ENCODE measurements around the gene IGF1. TPM values are rescaled to one million over a fixed set of nuclear protein-coding genes. Genes with fewer than 3 reads are reported as not detected.

Gene IGF1
- total RNA-seq, 4 donors from 2014 or later, result 15.4 to 79.4 (median 45.3) TPM

GRCh38 chr12:102408487-102409297 lies 71.7 kb downstream of the IGF1 start:
- H3K4me1 ChIP-seq, result no peaks in the 10 kb centered on the region
- intact Hi-C loops (cut with DNase I), result no loop called here
- no peaks in the 10 kb centered on the region for H3K9me3 ChIP-seq
- H3K4me3 ChIP-seq, result no peak overlapping the region
- no peaks in the 10 kb centered on the region for H3K36me3 ChIP-seq
- 69% methylated on average over 4 of the region's 4 CpGs for WGBS
- H3K27ac ChIP-seq (replicated peaks in 1 of 4), result no peak overlapping the region
- H3K27me3 ChIP-seq, result no peaks in the 10 kb centered on the region
- no peak for TF ChIP-seq POLR2AphosphoS5 (IDR thresholded peaks at IDR 0.05)
- TF ChIP-seq, protein P1, sequence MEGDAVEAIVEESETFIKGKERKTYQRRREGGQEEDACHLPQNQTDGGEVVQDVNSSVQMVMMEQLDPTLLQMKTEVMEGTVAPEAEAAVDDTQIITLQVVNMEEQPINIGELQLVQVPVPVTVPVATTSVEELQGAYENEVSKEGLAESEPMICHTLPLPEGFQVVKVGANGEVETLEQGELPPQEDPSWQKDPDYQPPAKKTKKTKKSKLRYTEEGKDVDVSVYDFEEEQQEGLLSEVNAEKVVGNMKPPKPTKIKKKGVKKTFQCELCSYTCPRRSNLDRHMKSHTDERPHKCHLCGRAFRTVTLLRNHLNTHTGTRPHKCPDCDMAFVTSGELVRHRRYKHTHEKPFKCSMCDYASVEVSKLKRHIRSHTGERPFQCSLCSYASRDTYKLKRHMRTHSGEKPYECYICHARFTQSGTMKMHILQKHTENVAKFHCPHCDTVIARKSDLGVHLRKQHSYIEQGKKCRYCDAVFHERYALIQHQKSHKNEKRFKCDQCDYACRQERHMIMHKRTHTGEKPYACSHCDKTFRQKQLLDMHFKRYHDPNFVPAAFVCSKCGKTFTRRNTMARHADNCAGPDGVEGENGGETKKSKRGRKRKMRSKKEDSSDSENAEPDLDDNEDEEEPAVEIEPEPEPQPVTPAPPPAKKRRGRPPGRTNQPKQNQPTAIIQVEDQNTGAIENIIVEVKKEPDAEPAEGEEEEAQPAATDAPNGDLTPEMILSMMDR (IDR thresholded peaks at IDR 0.05), result no peak
- TF ChIP-seq POLR2A (IDR thresholded peaks at IDR 0.05; ENCODE audit: low read depth), result no peak
- no peak for TF ChIP-seq EP300 (IDR thresholded peaks at IDR 0.05)
- DNase-seq (ENCODE audit: extremely low spot score), result no peak

DNA sequence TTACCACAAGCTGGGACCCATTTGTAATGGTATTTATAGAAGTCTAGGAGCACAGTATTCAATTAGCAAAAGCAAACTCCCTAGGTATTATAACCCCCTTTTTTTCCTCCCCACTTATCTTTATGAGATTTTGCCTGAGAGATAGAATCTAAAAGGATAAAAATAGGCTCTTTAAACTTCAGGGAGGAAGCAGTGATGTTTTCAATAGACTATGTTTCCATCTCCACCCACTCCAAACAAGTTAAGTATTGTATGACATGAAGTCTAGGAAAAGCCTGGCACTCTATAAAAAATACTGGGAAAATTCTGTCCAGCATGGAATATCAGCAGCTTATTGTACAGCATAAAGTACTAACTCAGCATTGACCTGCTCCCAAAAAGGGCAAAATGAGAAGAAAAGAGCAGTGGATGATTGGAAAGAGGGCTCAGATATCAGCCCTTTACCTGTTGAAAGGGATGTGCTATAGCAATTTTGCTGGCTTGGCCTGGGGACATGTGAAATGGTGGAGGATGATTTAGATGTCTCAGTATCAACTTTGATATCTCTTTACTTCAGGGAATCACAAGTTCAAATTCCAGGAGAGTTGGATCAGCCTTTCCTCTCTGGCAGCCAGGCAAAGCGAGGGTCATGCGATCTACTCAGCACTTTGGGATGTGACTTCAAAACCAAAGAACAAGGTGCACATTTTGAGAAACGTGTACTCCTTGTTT lies 72.4 kb downstream of the IGF1 start:
- Histone ChIP-seq H3K27me3 (no peaks in the 10 kb centered on the region), H3K4me1 (no peaks in the 10 kb centered on the region), H3K9me3 (no peaks in the 10 kb centered on the region), H3K4me3 (no peak overlapping the region), H3K36me3 (no peaks in the 10 kb centered on the region), H3K27ac (replicated peaks in 1 of 4) (no peak overlapping the region)
- intact Hi-C loops (cut with DNase I), result no loop called here
- TF ChIP-seq, protein P1 (IDR thresholded peaks at IDR 0.05), result no peak
- TF ChIP-seq EP300 (IDR thresholded peaks at IDR 0.05), result no peak
- TF ChIP-seq POLR2A (IDR thresholded peaks at IDR 0.05; ENCODE audit: low read depth), result no peak
- no peak for TF ChIP-seq POLR2AphosphoS5 (IDR thresholded peaks at IDR 0.05)
- WGBS, result 85% methylated on average over 3 of the region's 3 CpGs
- DNase-seq (ENCODE audit: extremely low spot score), result no peak

DNA sequence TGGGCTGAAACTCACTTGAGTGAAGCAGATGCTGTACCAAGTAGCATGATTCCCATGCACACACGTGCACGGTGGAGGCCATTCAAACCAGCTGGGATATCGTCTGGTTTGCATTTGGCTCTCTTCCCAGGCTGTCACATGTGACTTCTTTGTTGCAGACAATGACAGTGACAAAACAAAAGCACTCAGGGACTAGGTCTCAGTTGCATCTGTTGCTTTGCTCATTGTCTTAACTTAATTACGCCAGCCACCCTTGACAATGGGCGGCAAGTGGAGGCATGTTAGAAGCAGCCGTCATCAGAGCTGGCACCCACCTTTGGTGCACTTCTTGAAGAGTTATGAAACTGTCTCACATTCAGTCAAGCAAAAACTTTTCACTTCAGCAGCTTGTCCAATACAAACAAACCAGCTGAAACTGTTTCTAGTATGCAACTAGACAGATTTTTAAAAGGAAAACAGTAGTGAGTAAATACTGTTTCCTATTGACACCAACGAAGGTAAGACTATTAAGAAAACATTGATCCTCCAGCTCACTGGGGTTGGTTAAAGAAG lies 74.3 kb downstream of the IGF1 start:
- TF ChIP-seq, protein P1 (IDR thresholded peaks at IDR 0.05), result no peak
- no peak for TF ChIP-seq EP300 (IDR thresholded peaks at IDR 0.05)
- no peak for TF ChIP-seq POLR2A (IDR thresholded peaks at IDR 0.05; ENCODE audit: low read depth)
- no peak overlapping the region for H3K27ac ChIP-seq (replicated peaks in 1 of 4)
- H3K36me3 ChIP-seq, result no peaks in the 10 kb centered on the region

GRCh38 chr12:102401087-102401486 lies 79.3 kb downstream of the IGF1 start:
- H3K27ac ChIP-seq (replicated peaks in 1 of 4), result no peak overlapping the region
- H3K4me1 ChIP-seq, result no peaks in the 10 kb centered on the region
- no peak overlapping the region for H3K4me3 ChIP-seq
- no peaks in the 10 kb centered on the region for H3K9me3 ChIP-seq
- no peak for DNase-seq (ENCODE audit: extremely low spot score)
- TF ChIP-seq EP300 (IDR thresholded peaks at IDR 0.05), result no peak
- no peaks in the 10 kb centered on the region for H3K27me3 ChIP-seq
- intact Hi-C loops (cut with DNase I), result no loop called here
- H3K36me3 ChIP-seq, result no peaks in the 10 kb centered on the region
- 89% methylated on average over 2 of the region's 2 CpGs for WGBS

More for the DNA sequence above, 74.3 kb downstream of the IGF1 start:
- 43% methylated on average over 7 of the region's 7 CpGs for WGBS
- Histone ChIP-seq H3K4me3 (no peak overlapping the region), H3K27me3 (no peaks in the 10 kb centered on the region), H3K9me3 (no peaks in the 10 kb centered on the region), H3K4me1 (no peaks in the 10 kb centered on the region)
- DNase-seq (ENCODE audit: extremely low spot score), result no peak
- intact Hi-C loops (cut with DNase I), result no loop called here

GRCh38 chr12:102399653-102400052 lies 80.7 kb downstream of the IGF1 start:
- intact Hi-C loops (cut with DNase I), result no loop called here

More at GRCh38 chr12:102399653-102400052, 80.7 kb downstream of the IGF1 start:
- no peak overlapping the region for H3K27ac ChIP-seq (replicated peaks in 1 of 4)
- no peaks in the 10 kb centered on the region for H3K27me3 ChIP-seq
- no peaks in the 10 kb centered on the region for H3K9me3 ChIP-seq
- WGBS, result 89% methylated on average over 1 of the region's 1 CpG
- no peak for TF ChIP-seq EP300 (IDR thresholded peaks at IDR 0.05)
- TF ChIP-seq POLR2AphosphoS5 (IDR thresholded peaks at IDR 0.05), result no peak
- TF ChIP-seq, protein P1 (IDR thresholded peaks at IDR 0.05), result no peak
- no peak for TF ChIP-seq POLR2A (IDR thresholded peaks at IDR 0.05; ENCODE audit: low read depth)
- H3K4me1 ChIP-seq, result no peaks in the 10 kb centered on the region
- DNase-seq (ENCODE audit: extremely low spot score), result no peak
- no peak overlapping the region for H3K4me3 ChIP-seq
- H3K36me3 ChIP-seq, result no peaks in the 10 kb centered on the region
